Esophagus squamous epithelium (tissue), 5 donors: Measurements from ENCODE around the gene FOXC1. TPM values are rescaled to one million over a fixed set of nuclear protein-coding genes. Genes with fewer than 3 reads are reported as not detected.

Experiments
- DNase-seq: peaks from one replicate; lab custom pipeline; 2025; lab: John Stamatoyannopoulos, UW
- H3K27ac ChIP-seq, 4 donors: fragments of 200-600 bp; sonication (generic); one replicate each; pipeline ENCODE4 v1.5.1; 2016 to 2019; ENCODE audit warnings: mild to moderate bottlenecking in 1 of 4
- H3K27me3 ChIP-seq, 4 donors: fragments of 200-600 bp; sonication (generic); 1 replicate in 3 of 4; 2 replicates in 1 of 4; pipeline versions ENCODE4 v1.5.1 to v1.6.0; 2017 to 2021; ENCODE audit warnings: antibody characterized with exemption in 1 of 4
- H3K36me3 ChIP-seq, 3 donors: fragments of 200-600 bp; sonication (generic); one replicate each; pipeline ENCODE4 v1.5.1; 2016 to 2019
- H3K4me1 ChIP-seq, 3 donors: fragments of 200-600 bp; sonication (generic); one replicate each; pipeline ENCODE4 v1.5.1; 2017 to 2019
- H3K4me3 ChIP-seq, 4 donors: fragments of 200-600 bp; sonication (generic); 1 replicate in 3 of 4; 2 replicates in 1 of 4; pipeline ENCODE4 v1.5.1; 2016 to 2019; ENCODE audit warnings: mild to moderate bottlenecking in 2 of 4, moderate library complexity in 1 of 4
- H3K9me3 ChIP-seq, 3 donors: fragments of 200-600 bp; sonication (generic); one replicate each; pipeline ENCODE4 v1.5.1; 2016 to 2019
- POLR2A ChIP-seq, 4 donors: fragments of 450-650 bp; IDR thresholded peaks; one replicate each; pipeline ENCODE4 v1.6.1; 2017; ENCODE audit warnings: antibody characterized with exemption in 4 of 4, mild to moderate bottlenecking in 4 of 4, moderate library complexity in 3 of 4
- WGBS, 2 donors: methylation state at CpG; one replicate each; pipeline ENCODE4 v1.1.5; 2018; 5-methylcytosine and 5-hydroxymethylcytosine counted together
- intact Hi-C: fragments of 100-400 bp; cut with DNase I; formaldehyde crosslinking; loops from one replicate; pipeline ENCODE4 v1.15.0; 2022
- total RNA-seq, 4 donors: library from RNA; depleted of rRNA; stranded (reverse); fragments of >200 nt; gene quantifications; one replicate each; pipeline ENCODE4 v1.1.0, GENCODE V29; 2016
- TF ChIP-seq, protein P1 (sequence below), 6 experiments: fragments of 450-650 bp in 4 of 6; fragments of 200-600 bp in 2 of 6; sonication (generic) in 2 of 6; IDR thresholded peaks; one replicate each; pipeline ENCODE4 v1.5.1; 2016 to 2019; ENCODE audit warnings: antibody characterized with exemption in 6 of 6, mild to moderate bottlenecking in 4 of 6, moderate library complexity in 4 of 6
- donor health status: DM: yes; HTN: yes; CAD: no.

FOXC1 gene
- total RNA-seq, 4 donors from 2014 or later: 2.2 to 6.0 (median 3.4) TPM

DNA sequence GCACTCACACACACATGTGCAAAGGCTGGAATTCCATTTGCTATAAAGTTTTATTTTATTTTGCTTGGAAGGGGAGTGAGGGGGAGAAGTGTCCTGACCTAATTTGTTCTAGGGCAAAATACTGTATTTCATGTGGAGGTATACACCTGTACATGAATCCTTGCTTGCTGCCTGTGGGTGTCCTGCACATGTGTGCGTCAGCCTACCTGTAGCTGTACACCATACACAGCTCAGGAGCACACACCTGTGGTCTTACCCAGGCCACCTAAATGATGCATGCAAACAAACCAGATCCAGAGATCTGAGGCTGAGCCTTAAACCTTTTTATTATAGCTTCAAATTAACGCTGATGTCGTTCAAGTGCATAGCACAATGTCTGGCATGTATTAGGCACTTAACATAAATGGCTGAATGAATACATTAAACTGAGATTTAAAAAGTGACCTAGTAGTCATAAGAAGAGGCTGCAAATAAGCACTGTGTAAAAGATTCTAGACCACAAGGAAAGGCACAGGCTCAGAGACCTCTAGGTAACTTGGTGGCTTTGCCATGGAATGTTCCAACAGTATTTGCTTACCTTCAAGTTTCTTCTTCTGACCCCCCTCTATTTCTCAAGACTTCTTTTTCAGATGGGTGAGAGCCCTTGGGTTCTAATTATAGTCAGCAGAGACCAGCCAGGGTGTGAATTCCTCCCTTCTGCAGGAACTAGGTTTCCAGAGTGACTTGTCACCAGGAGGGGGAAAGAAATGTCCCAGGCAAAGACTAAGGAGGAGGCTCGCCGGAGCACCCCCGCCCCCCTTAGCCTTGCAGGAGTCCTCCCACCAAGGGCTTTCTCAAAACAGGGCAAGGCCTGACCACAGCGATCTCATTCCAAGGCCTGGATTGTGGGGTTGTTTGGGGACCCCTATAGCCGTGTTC is 13.4 kb downstream of the FOXC1 start:
- H3K4me3 ChIP-seq: no peak overlapping the region
- WGBS, 2 donors: 88 to 95% methylated on average over 3 to 8 of the region's 8 CpGs

DNA sequence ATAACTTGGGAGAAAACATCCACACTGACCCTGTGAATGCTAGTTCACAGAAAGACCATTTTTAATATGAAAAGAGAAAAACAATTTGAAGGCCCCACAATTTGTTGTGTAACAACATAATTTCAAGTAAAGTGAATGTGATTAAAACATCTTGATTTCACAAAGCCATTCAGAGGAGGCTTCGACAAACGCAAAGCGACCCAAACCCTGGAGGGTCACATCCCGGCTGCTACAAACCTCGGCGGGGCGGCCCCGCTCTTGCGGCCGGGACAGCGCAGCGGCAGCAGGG is 14.0 kb downstream of the FOXC1 start:
- intact Hi-C loops: no loop called here
- TF ChIP-seq, protein P1, sequence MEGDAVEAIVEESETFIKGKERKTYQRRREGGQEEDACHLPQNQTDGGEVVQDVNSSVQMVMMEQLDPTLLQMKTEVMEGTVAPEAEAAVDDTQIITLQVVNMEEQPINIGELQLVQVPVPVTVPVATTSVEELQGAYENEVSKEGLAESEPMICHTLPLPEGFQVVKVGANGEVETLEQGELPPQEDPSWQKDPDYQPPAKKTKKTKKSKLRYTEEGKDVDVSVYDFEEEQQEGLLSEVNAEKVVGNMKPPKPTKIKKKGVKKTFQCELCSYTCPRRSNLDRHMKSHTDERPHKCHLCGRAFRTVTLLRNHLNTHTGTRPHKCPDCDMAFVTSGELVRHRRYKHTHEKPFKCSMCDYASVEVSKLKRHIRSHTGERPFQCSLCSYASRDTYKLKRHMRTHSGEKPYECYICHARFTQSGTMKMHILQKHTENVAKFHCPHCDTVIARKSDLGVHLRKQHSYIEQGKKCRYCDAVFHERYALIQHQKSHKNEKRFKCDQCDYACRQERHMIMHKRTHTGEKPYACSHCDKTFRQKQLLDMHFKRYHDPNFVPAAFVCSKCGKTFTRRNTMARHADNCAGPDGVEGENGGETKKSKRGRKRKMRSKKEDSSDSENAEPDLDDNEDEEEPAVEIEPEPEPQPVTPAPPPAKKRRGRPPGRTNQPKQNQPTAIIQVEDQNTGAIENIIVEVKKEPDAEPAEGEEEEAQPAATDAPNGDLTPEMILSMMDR (IDR thresholded peaks at IDR 0.05): no peak
- TF ChIP-seq POLR2A (IDR thresholded peaks at IDR 0.05): no peak
- Histone ChIP-seq H3K9me3 (no peaks in the 10 kb centered on the region), H3K27me3 (peaks cover 0 to 99% (median 4%) of the 10 kb centered on the region in 4 donors), H3K36me3 (peaks cover 0 to 7% (median 0%) of the 10 kb centered on the region in 3 donors), H3K4me1 (peaks cover 7 to 36% (median 14%) of the 10 kb centered on the region in 3 donors), H3K27ac (peak overlapping the region in 1 of 4 donors; percentile 57), H3K4me3 (peak overlapping the region in 2 of 4 donors; percentile 62 to 76)
- 67 to 88% methylated on average over 4 to 6 of the region's 12 CpGs for WGBS, 2 donors
- no peak for DNase-seq

More for the DNA sequence above, 13.4 kb downstream of the FOXC1 start:
- no peak for DNase-seq
- Histone ChIP-seq H3K4me1 (peaks cover 7 to 36% (median 14%) of the 10 kb centered on the region in 3 donors), H3K27me3 (peaks cover 0 to 99% (median 4%) of the 10 kb centered on the region in 4 donors), H3K27ac (peak overlapping the region in 1 of 4 donors; percentile 57), H3K9me3 (no peaks in the 10 kb centered on the region), H3K36me3 (peaks cover 0 to 7% (median 0%) of the 10 kb centered on the region in 3 donors)
- no peak for TF ChIP-seq POLR2A (IDR thresholded peaks at IDR 0.05)
- TF ChIP-seq, protein P1 (IDR thresholded peaks at IDR 0.05): no peak
- intact Hi-C loops: no loop called here

DNA sequence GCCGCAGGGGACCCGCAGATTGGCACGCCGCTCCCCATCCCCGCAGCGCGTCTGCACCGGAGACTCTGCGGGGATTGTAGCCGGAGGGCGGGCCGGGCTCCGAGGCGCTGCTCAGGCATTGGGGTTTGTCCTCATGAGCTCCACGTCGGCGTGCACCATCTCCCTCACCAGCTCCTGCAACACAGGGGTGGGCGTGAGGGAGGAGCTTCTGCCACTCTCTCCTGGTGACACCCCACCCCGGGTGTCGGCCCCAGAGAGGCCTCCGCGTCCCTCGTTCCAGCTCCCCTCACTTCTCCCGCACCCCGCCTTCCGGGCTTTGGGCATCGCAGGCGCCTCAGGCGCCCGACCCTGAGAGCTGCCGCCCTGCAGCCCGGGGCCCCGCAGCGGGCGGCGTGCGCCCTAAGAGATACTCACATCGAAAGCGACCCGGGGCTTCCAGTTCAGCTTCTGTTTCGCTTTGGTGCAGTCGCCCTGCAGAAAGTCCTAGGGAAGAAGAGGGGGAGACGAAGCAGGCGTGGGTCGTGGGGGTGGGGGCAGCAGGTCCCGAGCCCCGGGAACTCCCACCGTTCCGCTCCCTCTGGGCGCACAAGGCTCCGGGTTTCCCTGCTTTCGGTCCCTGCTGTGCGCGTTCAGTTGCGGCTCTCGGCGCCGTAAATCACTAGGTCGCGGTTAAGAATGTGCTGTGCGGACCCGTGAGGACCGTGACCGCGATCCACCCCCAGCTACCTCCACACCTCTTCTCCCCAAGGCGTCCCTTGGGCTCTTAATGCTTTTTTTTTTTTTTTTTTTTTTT is 14.5 kb downstream of the FOXC1 start:
- Histone ChIP-seq H3K9me3 (no peaks in the 10 kb centered on the region), H3K27ac (peak overlapping the region; percentile 57 to 70 (median 66)), H3K4me3 (peak overlapping the region; percentile 51 to 76 (median 58)), H3K36me3 (peaks cover 0 to 7% (median 0%) of the 10 kb centered on the region in 3 donors), H3K4me1 (peaks cover 7 to 35% (median 14%) of the 10 kb centered on the region in 3 donors), H3K27me3 (peaks cover 0 to 99% (median 4%) of the 10 kb centered on the region in 4 donors)
- no peak for DNase-seq
- no peak for TF ChIP-seq POLR2A (IDR thresholded peaks at IDR 0.05)
- TF ChIP-seq, protein P1 (IDR thresholded peaks at IDR 0.05): no peak
- 2 to 40% methylated on average over 8 to 20 of the region's 66 CpGs for WGBS, 2 donors
- intact Hi-C loops: no loop called here

DNA sequence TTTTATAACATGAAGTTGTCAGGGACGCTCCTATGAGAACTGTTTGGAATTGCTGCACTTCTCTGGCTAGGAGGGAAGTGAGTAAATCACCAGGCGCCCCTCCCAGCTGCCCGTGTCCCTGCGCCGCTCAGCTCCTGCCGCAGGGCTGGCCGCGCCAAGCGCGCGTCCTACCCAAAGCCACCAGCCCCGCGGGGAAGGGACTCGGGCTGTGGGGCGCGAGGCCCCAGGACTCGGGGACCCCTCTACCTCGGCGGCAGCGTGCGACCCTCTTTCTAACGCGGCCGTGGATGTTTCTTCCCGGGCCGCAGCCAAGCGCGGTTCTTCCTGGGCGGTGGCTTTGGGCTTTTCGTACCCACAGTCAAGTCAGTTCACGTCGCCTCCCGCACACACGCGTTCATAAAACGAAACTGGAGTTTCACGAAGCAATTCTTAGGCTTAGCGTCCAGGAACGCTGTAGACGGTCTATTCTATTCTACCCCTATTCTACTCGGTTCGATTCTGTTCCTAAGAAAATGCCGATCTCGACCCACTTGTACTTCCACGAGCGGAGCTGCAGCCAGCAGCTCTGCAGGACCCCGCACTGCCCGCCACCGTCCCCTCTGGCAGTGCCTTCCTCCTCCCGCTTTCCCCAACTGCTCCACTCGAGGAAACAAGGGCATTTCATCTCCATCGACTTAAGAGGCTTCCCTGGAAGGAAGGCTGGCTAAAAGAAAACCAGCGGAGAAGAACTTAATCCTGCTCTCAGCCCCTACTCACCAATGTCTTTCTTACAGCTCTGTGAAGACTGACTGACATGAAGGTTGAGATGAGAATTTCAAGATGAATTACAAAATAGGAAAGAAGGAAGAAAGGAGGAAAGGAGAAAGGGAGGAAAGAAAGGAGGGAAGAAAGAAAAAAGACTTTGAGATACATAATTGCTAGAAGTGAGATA is 15.4 kb downstream of the FOXC1 start:
- no peak for DNase-seq
- no peaks in the 10 kb centered on the region for H3K9me3 ChIP-seq
- peak overlapping the region; percentile 51 to 76 (median 58) for H3K4me3 ChIP-seq
- intact Hi-C loops: no loop called here
- H3K27me3 ChIP-seq: peaks cover 0 to 94% (median 4%) of the 10 kb centered on the region in 4 donors
- H3K4me1 ChIP-seq: peaks cover 2 to 27% (median 9%) of the 10 kb centered on the region in 3 donors
- H3K36me3 ChIP-seq: peaks cover 0 to 7% (median 0%) of the 10 kb centered on the region in 3 donors
- 2 to 5% methylated on average over 16 to 51 of the region's 53 CpGs for WGBS, 2 donors
- TF ChIP-seq, protein P1 (IDR thresholded peaks at IDR 0.05): no peak
- peak in 1 of 4 donors; percentile 11 for TF ChIP-seq POLR2A (IDR thresholded peaks at IDR 0.05)
- peak overlapping the region; percentile 66 to 82 (median 68) for H3K27ac ChIP-seq
